ENCODE measurements around the gene MBP. TPM values are rescaled to one million over a fixed set of nuclear protein-coding genes. Genes with fewer than 3 reads are reported as not detected.

Gene MBP
- total and polyA plus RNA-seq, 2 donors (not counting 1 experiment from before 2014, with no cell fraction given), result 2.3 to 3.6 TPM

- TF ChIP-seq EZH2 (IDR thresholded peaks at IDR 0.05; ENCODE audit: low read length, missing control alignments), result no peak
- TF ChIP-seq CTCF (conservative IDR thresholded peaks at IDR 0.05 in 1 of 2, IDR thresholded peaks at IDR 0.05 in 1 of 2; ENCODE audit: low read depth in 1 of 2, low read length in 2 of 2), result no peak
- H3K4me1 ChIP-seq (ENCODE audit: control insufficient read depth, extremely low read depth, insufficient read depth, low read length), result peaks cover 18% of the 10 kb centered on the region
- H4K20me1 ChIP-seq (ENCODE audit: control insufficient read depth, extremely low read depth, insufficient read depth, low read length), result no peaks in the 10 kb centered on the region
- H3K36me3 ChIP-seq (ENCODE audit: control insufficient read depth, insufficient read depth, low read length), result no peaks in the 10 kb centered on the region
- H3K9me3 ChIP-seq (ENCODE audit: control insufficient read depth, insufficient read depth, low read depth, low read length), result no peaks in the 10 kb centered on the region
- no peaks in the 10 kb centered on the region for H3K79me2 ChIP-seq (ENCODE audit: control insufficient read depth, insufficient read depth, low read length)
- no peak overlapping the region for H3K4me3 ChIP-seq (replicated peaks in 1 of 4; ENCODE audit: control extremely low read depth in 1 of 4, insufficient read depth in 1 of 4, low read depth in 3 of 4, low read length in 4 of 4)
- no peaks in the 10 kb centered on the region for H3K27me3 ChIP-seq (ENCODE audit: control insufficient read depth, insufficient read depth, low read length)
- H3K9ac ChIP-seq (ENCODE audit: insufficient read depth, low read length), result no peak overlapping the region
- no peak overlapping the region for H3K4me2 ChIP-seq (ENCODE audit: extremely low read depth, insufficient read depth, low read length)
- DNase-seq (ENCODE audit: low read depth in 2 of 2), result peak; percentile 91 to 93
- no peak overlapping the region for H2AFZ ChIP-seq (ENCODE audit: low read length)
- H3K27ac ChIP-seq (ENCODE audit: insufficient read depth, low read length), result no peak overlapping the region
Observed at GRCh38 chr18:77081390-77081778, 51.2 kb downstream of the MBP start.

GRCh38 chr18:77079954-77080682, 52.5 kb downstream of the MBP start:
- Histone ChIP-seq H3K27me3 (ENCODE audit: control insufficient read depth, insufficient read depth, low read length) (no peaks in the 10 kb centered on the region), H3K4me1 (ENCODE audit: control insufficient read depth, extremely low read depth, insufficient read depth, low read length) (peaks cover 12% of the 10 kb centered on the region), H3K36me3 (ENCODE audit: control insufficient read depth, insufficient read depth, low read length) (no peaks in the 10 kb centered on the region), H3K79me2 (ENCODE audit: control insufficient read depth, insufficient read depth, low read length) (no peaks in the 10 kb centered on the region), H3K9ac (ENCODE audit: insufficient read depth, low read length) (no peak overlapping the region), H3K4me2 (ENCODE audit: extremely low read depth, insufficient read depth, low read length) (no peak overlapping the region), H3K9me3 (ENCODE audit: control insufficient read depth, insufficient read depth, low read depth, low read length) (no peaks in the 10 kb centered on the region), H2AFZ (ENCODE audit: low read length) (no peak overlapping the region), H3K4me3 (replicated peaks in 1 of 4; ENCODE audit: control extremely low read depth in 1 of 4, insufficient read depth in 1 of 4, low read depth in 3 of 4, low read length in 4 of 4) (no peak overlapping the region), H4K20me1 (ENCODE audit: control insufficient read depth, extremely low read depth, insufficient read depth, low read length) (no peaks in the 10 kb centered on the region), H3K27ac (ENCODE audit: insufficient read depth, low read length) (peak overlapping the region; percentile 8)
- no peak for TF ChIP-seq CTCF (conservative IDR thresholded peaks at IDR 0.05 in 1 of 2, IDR thresholded peaks at IDR 0.05 in 1 of 2; ENCODE audit: low read depth in 1 of 2, low read length in 2 of 2)
- no peak for TF ChIP-seq EZH2 (IDR thresholded peaks at IDR 0.05; ENCODE audit: low read length, missing control alignments)
- DNase-seq (ENCODE audit: low read depth in 2 of 2), result no peak

GRCh38 chr18:77079088-77079487, 53.5 kb downstream of the MBP start:
- no peaks in the 10 kb centered on the region for H3K79me2 ChIP-seq (ENCODE audit: control insufficient read depth, insufficient read depth, low read length)

More at GRCh38 chr18:77079088-77079487, 53.5 kb downstream of the MBP start:
- H3K4me3 ChIP-seq (replicated peaks in 1 of 4; ENCODE audit: control extremely low read depth in 1 of 4, insufficient read depth in 1 of 4, low read depth in 3 of 4, low read length in 4 of 4), result no peak overlapping the region
- no peaks in the 10 kb centered on the region for H3K36me3 ChIP-seq (ENCODE audit: control insufficient read depth, insufficient read depth, low read length)
- no peak overlapping the region for H3K4me2 ChIP-seq (ENCODE audit: extremely low read depth, insufficient read depth, low read length)
- no peak for DNase-seq (ENCODE audit: low read depth in 2 of 2)
- peaks cover 12% of the 10 kb centered on the region for H3K4me1 ChIP-seq (ENCODE audit: control insufficient read depth, extremely low read depth, insufficient read depth, low read length)
- no peaks in the 10 kb centered on the region for H3K9me3 ChIP-seq (ENCODE audit: control insufficient read depth, insufficient read depth, low read depth, low read length)
- H3K9ac ChIP-seq (ENCODE audit: insufficient read depth, low read length), result no peak overlapping the region
- no peak overlapping the region for H3K27ac ChIP-seq (ENCODE audit: insufficient read depth, low read length)
- no peak for TF ChIP-seq CTCF (conservative IDR thresholded peaks at IDR 0.05 in 1 of 2, IDR thresholded peaks at IDR 0.05 in 1 of 2; ENCODE audit: low read depth in 1 of 2, low read length in 2 of 2)
- no peak for TF ChIP-seq EZH2 (IDR thresholded peaks at IDR 0.05; ENCODE audit: low read length, missing control alignments)
- H3K27me3 ChIP-seq (ENCODE audit: control insufficient read depth, insufficient read depth, low read length), result no peaks in the 10 kb centered on the region
- H4K20me1 ChIP-seq (ENCODE audit: control insufficient read depth, extremely low read depth, insufficient read depth, low read length), result no peaks in the 10 kb centered on the region
- no peak overlapping the region for H2AFZ ChIP-seq (ENCODE audit: low read length)
